HEK293T (cell line): ENCODE measurements around the gene HM13.
"Not testable (repeated sequence)": the region's sequence is repeated elsewhere in the genome, so short reads cannot be mapped to it uniquely, and the experiment has no call there.

Experiments
- CTCF ChIA-PET: fragments of 350-600 bp; formaldehyde crosslinking; extraction: SDS; loops from one replicate; lab custom pipeline; 2021; ENCODE audit warnings: antibody characterized with exemption, inconsistent platforms; lab: Yijun Ruan, JAX
- POLR2A ChIA-PET: fragments of 350-600 bp; formaldehyde crosslinking; extraction: SDS; loops from one replicate; lab custom pipeline; 2020; ENCODE audit warnings: antibody characterized with exemption, inconsistent platforms; lab: Yijun Ruan, JAX
- DNase-seq: peaks from one replicate; pipeline ENCODE4 v3.0.0; 2012; ENCODE audit warnings: mixed read lengths; ENCODE audit errors: extremely low spot score
- ARNT ChIP-seq: fragments of 450-650 bp; IDR thresholded peaks from 2 replicates; pipeline ENCODE4 v1.6.1; 2017; ENCODE audit warnings: mild to moderate bottlenecking
- BHLHE40 ChIP-seq: fragments of 450-650 bp; IDR thresholded peaks from 2 replicates; pipeline ENCODE4 v1.6.1; 2016; ENCODE audit warnings: mild to moderate bottlenecking, moderate library complexity, borderline replicate concordance
- CTBP1 ChIP-seq: fragments of 450-650 bp; IDR thresholded peaks from 2 replicates; pipeline ENCODE4 v1.6.1; 2016; ENCODE audit warnings: borderline replicate concordance
- ELF4 ChIP-seq: fragments of 450-650 bp; IDR thresholded peaks from 2 replicates; pipeline ENCODE4 v1.6.1; 2017; ENCODE audit warnings: antibody characterized with exemption
- FOXA1 ChIP-seq: fragments of 450-650 bp; IDR thresholded peaks from 2 replicates; pipeline ENCODE4 v1.6.1; 2016; ENCODE audit warnings: mild to moderate bottlenecking
- FOXK2 ChIP-seq: fragments of 450-650 bp; IDR thresholded peaks from 2 replicates; pipeline ENCODE4 v1.6.1; 2016; ENCODE audit warnings: mild to moderate bottlenecking
- FOXM1 ChIP-seq: fragments of 450-650 bp; IDR thresholded peaks from 2 replicates; pipeline ENCODE4 v1.6.1; 2017; ENCODE audit warnings: mild to moderate bottlenecking, borderline replicate concordance
- HDGF ChIP-seq: fragments of 450-650 bp; IDR thresholded peaks from 2 replicates; pipeline ENCODE4 v1.6.1; 2017; ENCODE audit warnings: antibody characterized with exemption, borderline replicate concordance
- L3MBTL2 ChIP-seq: fragments of 450-650 bp; conservative IDR thresholded peaks from 2 replicates; pipeline ENCODE4 v1.6.1; 2016; ENCODE audit warnings: mild to moderate bottlenecking
- LEF1 ChIP-seq: fragments of 450-650 bp; IDR thresholded peaks from 2 replicates; pipeline ENCODE4 v1.6.1; 2017; ENCODE audit warnings: mild to moderate bottlenecking, borderline replicate concordance
- NFRKB ChIP-seq: fragments of 450-650 bp; IDR thresholded peaks from 2 replicates; pipeline ENCODE4 v1.6.1; 2016; ENCODE audit warnings: mild to moderate bottlenecking, moderate library complexity
- PKNOX1 ChIP-seq: fragments of 450-650 bp; IDR thresholded peaks from 2 replicates; pipeline ENCODE4 v1.6.1; 2016
- SP1 ChIP-seq: fragments of 450-650 bp; IDR thresholded peaks from 2 replicates; pipeline ENCODE4 v1.6.1; 2017
- SUZ12 ChIP-seq: fragments of 450-650 bp; IDR thresholded peaks from 2 replicates; pipeline ENCODE4 v1.6.1; 2016; ENCODE audit warnings: mild to moderate bottlenecking
- TARDBP ChIP-seq: fragments of 450-650 bp; IDR thresholded peaks from 2 replicates; pipeline ENCODE4 v1.6.1; 2016
- ZNF384 ChIP-seq: fragments of 450-650 bp; IDR thresholded peaks from 2 replicates; pipeline ENCODE4 v1.6.1; 2016

HM13 gene

GRCh38 chr20:31515775-31516107 lies 1.5 kb downstream of the HM13 start:
- ChIA-PET CTCF (interaction anchor here (0.6 kb wide), 1 partner anchor 97 kb away, joined by 4 read pairs; no protein-coding TSS in a partner anchor), POLR2A (no interaction called here)
- no peak for DNase-seq
- no peak for TF ChIP-seq FOXA1
- no peak for TF ChIP-seq ARNT
- TF ChIP-seq ELF4 = no peak
- no peak for TF ChIP-seq FOXK2
- no peak for TF ChIP-seq SUZ12
- no peak for TF ChIP-seq BHLHE40
- TF ChIP-seq NFRKB = no peak
- TF ChIP-seq TARDBP = no peak
- TF ChIP-seq SP1 = no peak
- no peak for TF ChIP-seq LEF1
- TF ChIP-seq L3MBTL2 = no peak

GRCh38 chr20:31516166-31516565 lies 1.9 kb downstream of the HM13 start:
- POLR2A ChIA-PET = no interaction called here
- DNase-seq = no peak
- no peak for TF ChIP-seq L3MBTL2
- no peak for TF ChIP-seq FOXK2
- TF ChIP-seq CTBP1 = no peak
- TF ChIP-seq HDGF = no peak
- TF ChIP-seq FOXM1 = no peak
- no peak for TF ChIP-seq ZNF384
- no peak for TF ChIP-seq SUZ12
- no peak for TF ChIP-seq TARDBP
- TF ChIP-seq FOXA1 = no peak
- no peak for TF ChIP-seq PKNOX1
- no peak for TF ChIP-seq ELF4
- TF ChIP-seq BHLHE40 = no peak
- no peak for TF ChIP-seq SP1
- no peak for TF ChIP-seq LEF1
- no peak for TF ChIP-seq ARNT
- CTCF ChIA-PET = no interaction called here

- no peak for TF ChIP-seq ARNT
- no peak for TF ChIP-seq TARDBP
- TF ChIP-seq L3MBTL2 = no peak
- TF ChIP-seq LEF1 = no peak
- TF ChIP-seq FOXA1 = no peak
- no peak for TF ChIP-seq ZNF384
- no peak for TF ChIP-seq BHLHE40
- no peak for TF ChIP-seq PKNOX1
- TF ChIP-seq SUZ12 = no peak
- no peak for TF ChIP-seq NFRKB
- no peak for TF ChIP-seq CTBP1
- no peak for TF ChIP-seq FOXM1
- no peak for TF ChIP-seq FOXK2
- TF ChIP-seq HDGF = no peak
- no peak for TF ChIP-seq ELF4
- no peak for DNase-seq
- CTCF ChIA-PET = no interaction called here
- POLR2A ChIA-PET = no interaction called here
These were observed 2.4 kb downstream of the HM13 start for GRCh38 chr20:31516651-31517050.

- TF ChIP-seq FOXA1 = no peak
- no peak for TF ChIP-seq SP1
- TF ChIP-seq HDGF = no peak
- TF ChIP-seq L3MBTL2 = no peak
- no peak for TF ChIP-seq LEF1
- no peak for TF ChIP-seq NFRKB
- no peak for TF ChIP-seq SUZ12
- no peak for TF ChIP-seq PKNOX1
- TF ChIP-seq CTBP1 = no peak
- TF ChIP-seq TARDBP = no peak
- no peak for TF ChIP-seq ELF4
- no peak for TF ChIP-seq BHLHE40
- no peak for TF ChIP-seq ARNT
- TF ChIP-seq ZNF384 = no peak
- TF ChIP-seq FOXK2 = no peak
- TF ChIP-seq FOXM1 = no peak
- POLR2A ChIA-PET = no interaction called here
- CTCF ChIA-PET = interaction anchor here (0.5 to 1.0 kb wide), 3 partner anchors 56 to 95 kb away, joined by 3 to 4 read pairs (median 4); no protein-coding TSS in a partner anchor
- DNase-seq = peak; percentile 60
These were observed 3.1 kb downstream of the HM13 start for GRCh38 chr20:31517373-31517772.

- DNase-seq = not testable (repeated sequence)
- ChIA-PET POLR2A (interaction anchor here (0.8 to 1.2 kb wide), 2 partner anchors 30 to 51 kb away, joined by 3 to 4 read pairs; no protein-coding TSS in a partner anchor), CTCF (interaction anchor here (1.3 kb wide), 1 partner anchor 18 kb away, joined by 3 read pairs; no protein-coding TSS in a partner anchor)
These were observed 7.0 kb downstream of the HM13 start for GRCh38 chr20:31521267-31521666.

- TF ChIP-seq SP1 (no peak), FOXK2 (no peak), PKNOX1 (no peak), L3MBTL2 (no peak), ZNF384 (no peak), TARDBP (no peak), ELF4 (no peak), ARNT (no peak)
- no peak for DNase-seq
- CTCF ChIA-PET = interaction anchor here (1.1 kb wide), 1 partner anchor 90 kb away, joined by 4 read pairs; no protein-coding TSS in a partner anchor
- POLR2A ChIA-PET = no interaction called here
These were observed 8.5 kb downstream of the HM13 start for GRCh38 chr20:31522731-31523130.
